Medulla oblongata (tissue), 1 donor: ENCODE measurements around the gene WDR54.
A peak's percentile ranks its signal among the peaks of the same experiment; 100 is the strongest.

Experiments
- DNase-seq: peaks from one replicate; pipeline ENCODE4 v3.0.0-alpha.2; 2015; ENCODE audit errors: extremely low spot score

Gene WDR54, protein sequence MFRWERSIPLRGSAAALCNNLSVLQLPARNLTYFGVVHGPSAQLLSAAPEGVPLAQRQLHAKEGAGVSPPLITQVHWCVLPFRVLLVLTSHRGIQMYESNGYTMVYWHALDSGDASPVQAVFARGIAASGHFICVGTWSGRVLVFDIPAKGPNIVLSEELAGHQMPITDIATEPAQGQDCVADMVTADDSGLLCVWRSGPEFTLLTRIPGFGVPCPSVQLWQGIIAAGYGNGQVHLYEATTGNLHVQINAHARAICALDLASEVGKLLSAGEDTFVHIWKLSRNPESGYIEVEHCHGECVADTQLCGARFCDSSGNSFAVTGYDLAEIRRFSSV

DNA sequence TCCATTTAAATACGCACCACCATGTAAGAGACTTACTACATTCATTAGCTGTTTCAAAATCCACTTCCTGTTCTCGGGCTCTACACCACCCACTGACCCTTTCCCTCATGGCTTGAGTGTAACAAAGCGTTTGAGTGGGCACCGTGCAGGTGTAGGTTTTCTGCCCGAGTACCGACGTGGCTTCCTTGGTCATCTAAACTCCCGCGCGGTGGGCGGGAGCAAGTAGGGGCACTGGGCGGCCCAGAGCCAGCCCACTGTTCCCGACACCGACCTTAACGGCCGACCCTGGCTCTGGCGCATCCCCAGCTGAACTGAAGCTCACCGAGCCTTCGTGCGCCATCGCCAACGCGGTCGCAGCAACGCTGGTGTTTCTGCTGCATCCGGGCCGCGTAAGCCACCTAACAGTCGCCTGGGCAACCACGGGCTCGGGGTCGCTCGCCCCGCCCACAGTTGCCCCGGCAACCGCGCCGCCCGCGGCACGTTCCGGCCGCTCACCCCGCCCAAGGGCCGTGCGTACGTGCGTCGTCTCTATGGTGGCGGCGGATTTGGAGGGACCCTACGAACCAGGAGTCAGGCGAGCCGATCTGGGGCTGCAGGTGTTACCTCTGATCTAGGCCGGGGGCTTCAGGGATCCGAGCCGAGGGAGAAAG, at the start of gene WDR54, which contains the start of gene C2orf81:
WDR54 (plus strand) TSS at position 510 of the 650 bp plus-strand sequence. CDS start 424 bp downstream, outside the sequence.
C2orf81 (minus strand) TSS at position 399 of the 650 bp plus-strand sequence; CDS start at position 340, 59 bp downstream.
- DNase-seq: peak; percentile 61

DNA sequence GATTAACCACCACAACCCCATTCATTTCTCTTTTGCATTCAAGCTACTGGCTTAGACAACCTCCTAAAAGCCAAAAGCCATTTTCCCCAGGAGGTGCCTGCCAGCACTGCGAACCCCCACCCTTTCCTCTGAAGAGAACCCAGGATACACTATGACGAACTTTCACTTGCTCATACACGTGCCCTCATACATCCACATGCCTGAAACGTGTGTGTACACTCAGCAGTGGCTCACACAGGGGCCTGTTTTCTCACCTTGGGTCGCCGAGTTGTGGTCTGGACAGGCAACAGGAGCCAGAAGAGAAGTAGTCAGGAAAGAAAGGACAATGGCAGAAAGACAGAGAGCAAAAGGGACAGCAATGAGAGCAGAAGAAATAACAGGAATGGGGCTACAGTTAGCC, 48.9 kb upstream of the WDR54 start:
- no peak for DNase-seq

DNA sequence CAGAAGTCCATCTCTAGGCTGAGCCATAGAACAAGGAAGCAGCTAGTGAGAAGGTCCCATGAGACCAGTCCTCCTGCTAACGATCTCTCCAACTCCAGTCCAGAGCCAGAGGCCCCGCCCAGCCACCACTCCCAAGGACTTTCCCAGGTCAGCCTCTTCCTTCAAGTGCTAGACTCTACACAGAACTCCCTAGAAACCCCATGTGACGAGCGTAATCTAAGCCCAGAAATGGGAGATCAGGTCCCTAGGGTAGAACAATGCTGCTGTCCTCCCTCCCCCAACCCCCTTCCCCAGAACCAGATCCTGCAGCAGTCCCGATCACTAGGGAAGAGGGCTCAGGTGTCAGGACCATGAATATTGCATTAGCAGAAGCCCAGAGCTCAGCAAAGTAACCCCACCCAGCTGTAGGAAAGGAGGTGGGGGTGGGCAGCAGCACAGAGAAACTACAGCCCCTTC, 48.3 kb upstream of the WDR54 start:
- DNase-seq: peak; percentile 29

DNA sequence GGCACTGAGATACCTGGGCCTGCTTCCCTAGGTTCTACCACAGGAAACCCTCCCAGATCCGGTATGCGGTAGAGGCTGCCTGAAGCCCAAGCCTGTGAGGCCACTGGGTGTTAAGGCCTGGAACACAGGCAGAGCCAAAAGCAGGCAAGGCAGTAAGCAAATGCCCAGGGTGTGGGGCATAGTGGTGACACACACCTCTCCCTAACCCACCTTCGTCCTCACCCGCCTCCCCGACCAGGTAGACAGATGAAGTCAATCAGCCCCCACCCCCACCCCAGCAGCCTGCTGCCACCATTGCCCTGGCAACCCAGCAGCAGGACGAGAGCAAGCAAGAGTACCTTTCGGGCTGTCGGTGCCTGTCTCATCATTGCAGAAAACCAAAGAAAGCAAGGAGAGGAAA, 47.5 kb upstream of the WDR54 start:
- DNase-seq: peak; percentile 23

DNA sequence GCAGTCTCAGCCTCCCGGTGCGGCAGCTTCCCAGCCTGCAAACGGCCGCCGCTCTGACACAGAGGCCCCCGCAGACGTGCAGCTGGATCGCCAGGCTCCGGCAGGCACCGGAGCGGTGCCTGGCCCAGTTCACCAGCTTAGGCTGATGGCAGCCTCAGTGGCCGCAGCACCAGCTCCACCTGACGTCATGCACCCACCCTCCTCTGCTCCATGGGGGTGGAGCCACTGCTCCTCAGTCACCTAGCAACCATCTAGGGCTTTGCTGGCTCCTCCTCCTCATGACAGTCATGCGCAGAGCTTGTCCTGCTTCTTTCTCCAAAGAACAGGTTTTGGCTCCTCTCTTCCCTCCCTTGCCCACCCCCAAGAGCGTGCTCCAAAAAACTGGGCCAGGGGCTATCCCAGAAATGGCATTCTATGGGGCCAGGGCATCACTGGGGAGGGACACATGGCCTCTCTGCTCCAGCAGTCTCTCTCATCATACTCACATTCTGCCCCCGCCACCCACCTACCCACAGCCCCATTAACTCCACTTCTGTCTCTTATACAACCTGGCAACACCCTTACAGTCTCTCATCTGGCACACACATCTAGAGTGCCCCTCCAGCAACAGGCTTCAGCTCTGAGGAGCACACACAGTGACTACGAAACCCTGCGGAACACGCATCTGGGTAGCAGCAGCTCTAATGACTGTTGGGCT, 46.9 kb upstream of the WDR54 start:
- peak; percentile 98 for DNase-seq

DNA sequence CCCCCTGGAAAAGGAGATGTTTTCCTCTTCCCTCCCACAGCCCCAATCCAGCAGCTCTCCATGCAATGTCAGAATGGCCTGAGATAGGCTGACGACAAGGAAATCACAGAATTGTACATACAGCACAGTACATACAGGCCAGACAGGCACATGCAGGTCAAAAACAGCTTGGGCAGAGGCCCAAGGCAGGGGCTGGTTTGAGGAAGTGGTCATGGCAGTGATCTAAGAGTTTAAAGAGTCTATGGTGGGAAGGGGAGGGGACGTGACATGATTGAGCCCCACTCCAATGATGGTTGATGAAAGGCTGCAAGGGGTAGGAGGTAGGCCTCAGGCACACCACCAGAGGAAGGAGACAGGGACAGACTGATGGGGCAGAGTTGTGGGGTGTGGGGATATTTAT, 45.7 kb upstream of the WDR54 start:
- DNase-seq: no peak

DNA sequence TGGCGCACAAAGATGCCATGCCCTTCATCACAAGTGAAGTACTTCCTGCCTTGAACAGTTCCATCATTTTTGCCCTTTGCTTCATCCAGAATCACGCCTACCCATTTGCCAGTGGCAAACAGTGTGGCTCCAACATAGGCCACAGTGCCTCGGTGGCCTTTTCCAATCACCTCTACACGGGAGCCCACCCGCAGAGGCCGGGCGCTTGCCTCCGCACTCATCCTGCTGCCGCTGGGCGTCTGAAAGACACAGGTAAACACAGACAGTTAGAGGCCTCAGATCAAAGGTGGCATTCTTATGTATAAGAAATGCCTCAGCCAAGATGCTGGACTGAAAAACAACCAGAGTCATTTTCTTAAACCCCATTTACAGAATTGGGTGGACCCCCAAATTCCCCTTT, 43.5 kb upstream of the WDR54 start:
- DNase-seq: no peak

DNA sequence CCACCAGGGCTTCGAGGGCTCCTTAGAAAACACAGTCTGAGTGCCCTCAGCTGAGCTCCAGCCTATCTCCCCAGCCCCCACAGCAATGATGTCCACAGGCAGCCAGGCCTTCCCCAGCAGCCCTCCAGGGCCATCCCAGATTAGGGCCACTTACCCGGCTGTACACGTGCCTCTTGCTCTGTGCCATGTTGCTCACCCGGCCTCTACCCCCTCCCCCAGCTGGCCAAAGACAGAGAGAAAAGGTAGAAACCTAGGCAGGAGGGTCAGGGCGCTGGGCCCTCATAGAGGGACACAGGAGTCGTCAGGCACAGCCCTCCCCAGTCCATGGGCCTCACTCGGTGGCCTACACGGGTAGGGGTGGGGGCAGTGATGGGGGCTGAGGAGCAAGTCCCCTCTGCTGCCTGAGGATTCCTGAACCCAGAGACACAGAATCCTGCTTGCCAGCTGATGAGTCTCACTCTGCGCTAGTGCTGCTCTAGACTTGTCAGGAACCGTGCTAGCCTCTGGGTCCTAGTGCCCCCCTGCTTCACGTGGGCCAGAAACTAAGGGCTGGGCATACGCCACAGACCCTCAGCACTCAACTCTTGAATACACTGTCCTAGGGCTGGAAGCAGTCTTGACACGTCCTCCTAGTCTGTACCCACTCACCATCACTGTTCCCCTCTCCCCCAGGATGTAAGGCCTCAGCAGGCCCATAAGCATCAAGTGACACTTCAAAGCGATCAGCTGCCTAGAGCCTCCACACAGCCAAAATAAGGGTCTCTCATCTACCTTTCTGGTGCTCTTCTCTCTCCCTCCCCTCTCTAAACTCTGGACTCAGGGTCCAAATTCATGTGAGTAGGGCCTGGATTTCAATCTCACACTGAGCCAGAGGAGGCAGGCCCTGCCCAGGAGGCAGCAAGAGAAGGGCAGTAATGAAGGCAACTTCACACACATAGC, 41.4 kb upstream of the WDR54 start, which contains the start of gene DCTN1:
DCTN1 (minus strand) TSS at position 461 of the 939 bp plus-strand sequence; CDS start at position 187, 274 bp downstream.
- DNase-seq: peak; percentile 86

DNA sequence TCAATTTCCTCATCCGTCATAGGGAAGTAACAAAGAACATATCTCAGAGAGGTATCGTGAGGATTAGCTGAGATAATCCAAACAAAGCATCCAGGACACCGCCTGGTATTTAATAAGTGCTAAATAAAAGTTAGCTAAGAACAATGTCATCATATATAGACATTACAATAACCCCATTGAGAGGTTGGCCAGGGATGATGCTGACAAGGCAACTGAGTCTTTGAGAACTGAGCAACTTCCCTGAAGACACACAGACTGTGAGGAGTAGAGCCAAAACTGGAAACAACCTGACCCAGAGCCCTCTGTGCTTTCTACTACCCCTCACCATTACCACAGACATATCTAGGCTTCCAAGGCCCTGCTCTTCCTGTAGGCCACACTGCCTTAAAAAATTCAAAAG, 39.8 kb upstream of the WDR54 start:
- DNase-seq: no peak

DNA sequence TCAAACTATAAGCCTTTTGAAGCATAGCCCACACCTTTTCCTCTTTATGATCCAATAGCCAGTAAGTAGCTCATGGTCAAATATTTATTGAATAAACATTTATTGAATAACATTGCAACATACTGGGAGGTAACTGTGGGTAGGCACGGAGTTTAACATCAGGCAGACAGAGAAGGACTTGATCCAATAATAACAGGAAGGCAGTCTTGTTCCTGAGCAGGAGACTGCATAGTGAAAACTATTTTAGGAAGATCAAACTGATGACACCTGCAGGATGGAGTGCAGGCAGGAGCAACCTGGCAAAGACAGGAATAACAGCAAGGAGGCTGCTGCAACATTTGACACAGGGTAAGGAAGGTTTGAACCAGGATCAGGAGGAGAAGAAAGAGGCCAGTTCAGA, 38.3 kb upstream of the WDR54 start:
- DNase-seq: no peak

DNA sequence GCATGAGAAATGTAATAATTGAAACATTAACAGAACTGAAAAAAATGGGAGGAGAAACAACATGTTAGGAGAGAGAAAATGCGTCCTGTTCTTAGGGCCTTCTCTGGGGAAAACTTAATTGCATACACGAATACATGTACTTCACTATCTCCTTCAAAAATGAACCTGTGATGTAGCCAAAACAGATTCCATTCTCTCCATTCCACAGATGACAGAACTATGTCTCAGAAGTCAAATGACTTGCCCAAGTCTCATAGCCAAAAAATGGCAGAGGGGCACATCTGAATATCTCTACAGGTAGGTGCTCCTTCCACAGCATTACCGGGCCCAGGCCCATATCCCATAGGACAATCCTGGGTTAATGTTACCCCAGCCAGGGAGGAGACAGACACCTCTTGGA, 37.5 kb upstream of the WDR54 start:
- no peak for DNase-seq

DNA sequence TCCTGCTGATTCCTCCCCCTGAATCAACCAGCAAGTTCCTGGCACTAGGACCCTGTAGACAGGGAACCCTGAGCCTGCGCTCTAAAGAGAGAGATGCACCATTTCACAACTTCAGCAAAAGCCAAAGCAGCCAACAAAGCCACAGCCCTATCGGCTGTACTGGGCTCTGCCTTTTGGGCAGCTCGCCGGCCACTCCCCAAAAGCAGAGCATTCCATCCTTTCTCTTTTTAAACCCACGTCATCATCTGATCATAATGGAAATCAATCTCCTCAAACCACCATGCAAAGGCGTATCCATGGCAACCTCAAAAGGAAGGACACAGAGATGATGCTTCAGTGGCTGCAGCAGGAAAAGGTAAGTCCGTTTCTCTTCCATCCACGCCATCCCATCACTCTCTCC, 36.1 kb upstream of the WDR54 start:
- DNase-seq: peak; percentile 53

DNA sequence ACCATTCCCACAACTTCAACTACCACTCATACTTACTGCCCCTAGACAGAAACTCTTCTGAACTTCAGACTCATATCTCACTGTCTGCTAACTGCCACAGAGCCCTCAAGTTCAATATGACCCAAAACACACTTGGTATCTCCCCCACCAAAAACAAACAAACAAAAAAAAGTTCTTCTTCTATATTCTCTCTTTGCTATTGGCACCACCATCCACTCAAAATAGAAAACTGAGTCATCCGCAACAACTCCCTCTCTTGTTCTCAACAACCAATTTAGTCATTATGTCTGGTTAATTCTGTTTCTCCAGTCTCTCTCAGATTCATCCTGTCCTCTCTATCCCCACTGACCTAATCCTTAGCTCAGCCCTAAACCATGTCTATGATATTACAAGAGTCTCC, 34.2 kb upstream of the WDR54 start:
- no peak for DNase-seq

DNA sequence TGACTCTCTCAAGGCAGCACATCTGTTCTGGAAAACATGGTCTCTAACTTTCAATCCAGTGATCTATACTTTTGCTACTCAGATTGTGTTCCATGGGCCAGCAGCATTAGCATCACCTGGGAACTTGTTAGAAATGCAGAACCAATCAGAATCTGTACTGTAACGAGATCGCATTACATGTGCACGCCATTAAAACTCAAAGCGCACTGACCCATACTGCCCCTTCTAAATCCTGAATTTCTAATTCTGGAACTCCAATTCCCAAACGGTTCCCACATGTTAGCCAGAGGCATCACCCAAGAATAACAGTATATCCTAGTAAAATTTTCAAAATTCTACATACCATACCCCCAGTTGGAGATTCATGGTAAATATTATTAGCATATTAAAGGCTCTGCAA, 30.9 kb upstream of the WDR54 start:
- DNase-seq: no peak

DNA sequence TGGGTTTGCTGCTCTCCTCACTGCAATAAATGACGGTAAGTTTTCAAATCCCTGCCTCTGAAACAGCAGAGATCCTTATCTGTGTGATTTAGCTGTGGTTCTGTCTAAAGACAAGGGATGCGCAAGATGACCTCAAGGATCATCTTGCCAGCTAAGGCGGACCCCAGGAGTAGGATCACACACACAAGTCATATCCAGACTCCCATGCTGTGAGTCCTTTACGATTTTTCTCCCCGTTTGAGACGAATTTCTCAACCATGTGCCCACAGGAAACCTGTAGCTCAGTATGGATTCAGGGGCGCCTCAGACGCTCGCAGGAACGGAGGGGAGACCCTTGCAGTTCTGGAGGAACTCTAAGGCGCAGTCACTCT, 30.3 kb upstream of the WDR54 start:
- peak; percentile 37 for DNase-seq

DNA sequence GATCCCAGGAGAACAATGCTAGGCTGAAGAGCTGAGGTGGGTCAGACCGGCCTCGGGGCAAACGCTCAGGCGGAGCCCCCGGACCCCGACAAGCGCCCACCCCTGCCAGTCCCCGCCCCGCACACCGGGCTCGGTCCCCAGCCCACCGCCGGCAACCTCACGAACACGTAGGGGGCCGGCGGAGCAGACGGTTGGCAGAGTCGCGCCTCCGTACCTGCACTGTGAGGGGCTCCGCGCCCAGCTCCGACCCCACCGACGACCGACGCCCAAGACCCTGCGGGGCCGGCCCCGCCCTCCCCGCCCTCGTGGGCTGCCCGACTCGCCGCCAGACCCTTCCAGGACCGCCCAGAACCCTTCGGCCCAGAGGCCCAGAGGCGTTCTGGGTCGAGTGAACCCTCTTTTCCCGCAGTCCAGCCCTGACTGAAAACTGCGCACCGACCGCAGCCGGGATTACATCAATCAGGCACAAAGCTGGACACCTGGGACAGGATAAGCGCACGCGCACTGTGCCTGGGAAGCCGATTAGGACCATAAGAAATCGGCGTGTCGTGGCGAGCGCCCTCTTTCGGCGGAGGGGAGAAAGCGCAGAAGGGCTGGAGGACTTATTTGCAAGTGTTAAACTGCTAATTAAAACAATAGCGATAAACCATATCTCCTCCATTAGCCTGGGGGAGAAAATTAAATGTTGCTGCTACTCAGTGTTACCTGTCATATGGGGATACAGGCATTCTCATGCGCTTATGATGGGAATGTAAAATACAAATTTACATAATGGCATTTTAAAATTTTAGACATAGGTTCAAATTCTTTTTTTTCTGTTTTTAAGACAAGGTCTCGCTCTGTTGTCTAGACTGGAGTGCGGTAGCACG, 29.7 kb upstream of the WDR54 start:
- peak; percentile 97 for DNase-seq

DNA sequence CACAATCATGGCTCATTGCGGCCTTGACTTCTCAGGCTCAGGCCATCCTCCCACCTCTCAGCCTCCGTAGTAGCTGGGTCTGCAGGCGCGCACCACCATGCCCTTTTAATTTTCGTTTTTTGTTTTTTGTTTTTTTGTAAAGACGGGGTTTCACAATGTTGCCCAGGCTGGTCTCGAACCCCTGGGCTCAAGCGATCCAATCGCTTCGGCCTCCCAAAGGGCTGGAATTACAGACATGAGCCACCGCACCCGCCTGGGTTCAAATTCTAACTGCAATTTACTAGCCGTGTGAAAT, 29.1 kb upstream of the WDR54 start:
- DNase-seq: no peak

DNA sequence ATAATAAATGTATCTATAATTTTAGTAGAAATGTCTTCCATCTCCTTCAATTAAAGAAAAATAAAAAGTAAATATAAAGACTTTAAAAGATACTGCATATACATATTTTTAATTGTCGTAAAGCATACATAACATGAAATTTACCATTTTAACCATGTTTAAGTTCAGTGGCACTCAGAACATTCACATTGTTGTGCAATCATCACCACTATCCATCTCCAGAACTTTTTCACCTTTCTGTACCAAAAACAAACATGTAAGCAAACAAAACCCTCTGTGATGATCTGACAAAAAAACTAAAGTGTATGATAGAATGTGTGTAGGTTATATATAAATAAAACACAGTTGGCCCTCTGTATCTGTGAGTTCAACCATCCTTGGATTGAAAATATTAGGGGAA, 28.0 kb upstream of the WDR54 start:
- DNase-seq: no peak

DNA sequence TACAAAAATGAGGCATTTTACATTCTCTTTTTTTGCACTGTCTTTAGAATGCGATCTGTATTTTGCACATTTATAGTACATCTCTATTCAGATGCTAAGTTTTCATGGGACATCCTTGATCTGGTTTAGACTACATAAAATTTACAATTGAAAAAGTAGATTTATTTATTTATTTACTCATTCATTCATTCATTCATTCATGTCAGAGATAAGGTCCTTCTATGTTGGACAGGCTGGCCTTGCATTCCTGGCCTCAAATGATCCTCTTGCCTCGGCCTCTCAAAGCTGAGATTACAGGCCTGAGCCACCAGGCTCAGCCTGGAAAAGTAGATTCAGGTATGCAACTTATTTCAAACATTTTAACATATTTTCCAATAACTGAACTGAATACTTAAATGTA, 25.4 kb upstream of the WDR54 start:
- DNase-seq: no peak

DNA sequence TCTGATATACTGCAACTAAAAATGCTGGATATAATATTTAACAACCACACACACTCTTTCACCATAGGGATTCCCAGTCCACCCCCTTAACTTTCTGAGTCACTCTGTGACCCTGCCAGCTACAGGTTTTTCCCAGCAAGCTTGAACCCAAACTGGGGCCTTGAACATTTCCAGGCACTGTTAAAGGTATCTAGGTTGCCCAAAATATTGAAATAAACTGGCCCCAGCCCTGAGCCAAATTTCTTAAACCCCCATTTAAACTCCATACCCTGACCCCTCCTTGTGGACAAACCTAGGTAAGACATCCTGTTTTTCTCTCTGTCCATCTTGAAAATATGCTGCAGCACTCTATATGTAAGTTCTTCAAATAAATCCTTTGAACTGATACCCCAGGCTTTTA, 21.7 kb upstream of the WDR54 start:
- no peak for DNase-seq

DNA sequence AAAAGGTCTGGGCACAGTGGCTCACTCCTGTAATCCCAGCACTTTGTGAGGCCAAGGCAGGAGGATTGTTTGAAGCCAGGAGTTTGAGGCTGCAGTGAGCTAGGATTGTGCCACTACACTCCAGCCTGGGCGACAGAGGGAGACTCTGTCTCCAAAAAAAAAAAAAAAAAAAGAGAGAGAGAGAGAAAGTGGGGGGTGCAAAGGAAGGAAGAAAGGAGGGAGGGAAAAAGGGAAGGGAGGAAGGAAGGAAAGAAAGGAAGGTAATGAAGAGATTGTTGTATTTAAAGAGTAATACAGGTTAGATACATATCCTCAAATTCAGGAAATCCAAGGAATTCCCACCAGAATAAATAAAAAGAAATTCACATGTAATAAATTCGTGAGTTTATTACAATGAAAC, 19.6 kb upstream of the WDR54 start:
- no peak for DNase-seq
